GM21423 (cell line): Measurements from ENCODE around the gene TLR8.
"Not testable (repeated sequence)": the region's sequence is repeated elsewhere in the genome, so short reads cannot be mapped to it uniquely, and the experiment has no call there.

Source experiments
- ATAC-seq: cut with Tn5 transposase; IDR thresholded peaks from one replicate; pipeline ENCODE4 v1.9.1; 2021; ENCODE audit warnings: mild to moderate bottlenecking, moderate library complexity; ENCODE audit not compliant: unreplicated experiment

The TLR8 gene

DNA sequence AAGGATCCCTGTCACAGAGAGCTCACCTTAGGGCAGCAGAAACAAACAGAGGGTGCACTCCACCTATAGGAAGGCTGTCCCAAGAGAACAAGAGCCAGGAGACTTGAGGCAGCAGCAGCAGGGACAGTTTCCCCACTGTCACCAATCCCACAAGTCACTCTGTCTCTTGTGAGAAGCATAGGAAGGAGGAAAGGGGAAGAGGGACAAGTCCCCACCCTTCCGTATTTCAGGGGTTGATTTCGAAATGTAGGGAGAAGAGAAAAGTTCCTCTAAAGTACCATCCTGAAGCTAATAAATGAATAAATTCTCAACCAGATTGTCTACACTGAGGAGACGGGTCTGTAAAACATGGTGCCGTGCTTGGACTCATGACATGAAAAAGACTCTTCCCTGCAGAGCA lies 9.5 kb upstream of the TLR8 start:
- no peak for ATAC-seq

DNA sequence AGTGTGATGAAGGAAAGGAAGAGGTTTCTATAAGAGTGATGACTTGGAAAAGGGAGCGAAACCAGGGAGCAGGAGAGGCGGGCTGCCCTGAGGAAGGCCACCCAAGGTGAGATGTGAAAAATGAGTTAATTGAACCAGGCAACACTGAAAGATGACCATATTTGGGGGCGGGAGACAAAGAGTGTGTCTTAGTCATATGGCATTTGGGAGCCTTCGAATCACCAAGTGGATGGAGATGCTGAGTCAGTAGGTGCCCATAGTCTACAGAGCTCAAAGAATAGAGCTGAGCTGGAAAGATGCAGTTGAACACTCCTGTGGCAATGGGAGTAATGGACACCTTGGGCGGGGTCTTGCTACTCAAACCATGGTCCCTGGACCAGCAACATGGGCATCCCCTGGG lies 8.3 kb upstream of the TLR8 start:
- ATAC-seq = no peak

DNA sequence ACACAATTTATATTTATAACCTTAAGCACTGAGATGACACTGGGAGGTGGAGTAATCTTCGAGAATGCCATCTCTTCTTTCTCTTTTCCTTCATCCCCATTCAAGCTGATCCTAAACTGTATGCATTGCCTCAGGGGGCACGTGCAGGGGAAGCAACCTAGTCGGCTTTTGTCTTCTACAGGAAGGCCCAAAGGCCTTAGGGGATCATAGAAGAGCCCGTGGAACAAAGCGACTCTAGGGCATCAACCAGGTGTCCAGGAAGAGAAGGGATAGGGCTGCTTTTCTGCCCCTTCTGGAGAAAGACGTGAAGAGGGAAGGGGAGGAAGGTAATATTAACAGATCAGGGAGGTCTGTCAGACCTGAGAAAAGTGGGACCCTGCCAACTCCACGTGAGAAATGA lies 6.9 kb upstream of the TLR8 start:
- ATAC-seq = no peak

DNA sequence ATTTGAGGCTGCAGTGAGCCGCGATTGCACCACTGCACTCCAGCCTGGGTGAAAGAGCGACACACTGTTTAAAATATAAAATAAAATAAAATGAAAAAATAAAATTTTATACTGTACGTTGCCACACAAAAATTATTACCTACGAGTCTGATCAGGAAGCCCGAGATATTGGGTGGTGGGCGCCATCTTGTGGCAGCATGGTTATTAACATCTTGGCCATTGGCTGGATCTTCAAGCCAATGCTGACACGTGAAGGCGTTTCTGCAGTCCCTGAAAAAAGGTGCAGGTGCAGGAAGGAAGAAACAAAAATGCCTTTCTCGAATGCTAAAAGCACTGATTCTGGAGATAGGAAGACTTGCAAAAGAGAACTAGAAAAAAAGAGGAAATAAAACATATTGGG lies 4.9 kb upstream of the TLR8 start:
- no peak for ATAC-seq

DNA sequence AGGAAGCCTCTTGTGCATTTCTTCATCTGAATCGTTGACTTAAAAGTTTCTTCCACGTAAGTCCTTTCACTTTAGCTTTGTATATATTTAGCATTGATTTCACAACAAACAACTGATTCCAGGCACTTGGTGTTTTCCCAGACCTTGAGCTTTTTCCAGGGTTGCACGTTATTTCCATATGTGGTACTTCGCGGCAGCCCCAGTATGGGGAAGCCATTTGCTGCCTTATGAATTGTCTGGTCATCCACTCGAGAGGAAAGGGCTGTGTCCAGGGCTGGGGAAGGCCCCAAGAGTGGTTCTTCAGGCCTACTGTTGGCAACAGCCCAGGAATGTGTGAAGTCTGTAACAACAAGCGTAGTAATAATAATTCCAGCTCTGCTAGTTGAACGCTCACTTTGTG lies 2.8 kb upstream of the TLR8 start:
- no peak for ATAC-seq

DNA sequence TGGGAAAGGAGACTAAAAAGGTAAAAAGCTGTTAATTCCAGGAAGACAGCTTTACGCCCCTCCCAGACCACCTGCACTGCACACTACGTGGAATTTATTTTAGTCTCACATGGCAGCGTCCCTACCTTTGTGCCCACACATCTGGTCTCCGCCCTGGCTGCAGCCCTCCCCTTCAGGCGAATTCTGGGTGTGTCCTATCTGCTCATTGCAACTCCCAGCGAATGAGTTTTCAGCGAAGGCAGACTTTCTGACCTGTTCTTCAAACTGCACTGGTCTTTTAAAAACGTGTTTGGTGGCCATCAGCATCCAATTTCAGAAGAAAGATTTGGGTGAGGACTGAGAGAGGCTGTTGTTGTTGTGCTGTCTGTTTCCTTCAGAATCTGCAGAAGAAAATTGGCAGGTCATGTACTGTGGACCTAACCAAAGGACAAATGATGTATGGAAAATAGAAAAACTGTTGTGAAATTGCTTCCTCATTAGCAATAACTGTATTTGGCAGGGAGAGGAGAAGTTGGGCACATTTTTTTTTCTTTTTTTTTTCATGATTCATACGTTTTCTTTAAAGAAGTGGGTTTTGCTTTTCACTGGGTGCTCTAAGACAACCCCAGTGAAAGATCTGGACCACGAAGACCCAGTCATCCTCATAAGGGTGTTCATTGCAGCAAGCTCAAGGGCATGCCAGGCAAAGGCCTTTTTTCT lies 4.2 kb downstream of the TLR8 start:
- ATAC-seq = no peak

DNA sequence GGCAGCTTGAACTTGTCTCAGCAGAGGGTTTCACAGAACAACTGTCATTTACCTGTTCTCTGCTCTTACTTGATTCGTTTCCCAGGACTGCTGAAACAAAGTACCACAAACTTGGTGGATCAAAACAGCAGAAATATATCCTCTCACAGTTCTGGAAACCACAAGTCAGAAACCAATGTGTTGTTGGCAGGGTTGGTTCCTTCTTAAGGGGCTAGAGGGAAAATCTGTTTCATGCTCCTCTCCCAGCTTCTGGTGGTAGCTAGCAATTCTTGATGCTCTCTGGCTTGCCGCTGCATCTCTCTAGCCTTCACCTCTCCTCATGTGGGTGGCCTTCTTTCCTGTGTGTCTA lies 4.7 kb downstream of the TLR8 start:
- ATAC-seq = no peak

DNA sequence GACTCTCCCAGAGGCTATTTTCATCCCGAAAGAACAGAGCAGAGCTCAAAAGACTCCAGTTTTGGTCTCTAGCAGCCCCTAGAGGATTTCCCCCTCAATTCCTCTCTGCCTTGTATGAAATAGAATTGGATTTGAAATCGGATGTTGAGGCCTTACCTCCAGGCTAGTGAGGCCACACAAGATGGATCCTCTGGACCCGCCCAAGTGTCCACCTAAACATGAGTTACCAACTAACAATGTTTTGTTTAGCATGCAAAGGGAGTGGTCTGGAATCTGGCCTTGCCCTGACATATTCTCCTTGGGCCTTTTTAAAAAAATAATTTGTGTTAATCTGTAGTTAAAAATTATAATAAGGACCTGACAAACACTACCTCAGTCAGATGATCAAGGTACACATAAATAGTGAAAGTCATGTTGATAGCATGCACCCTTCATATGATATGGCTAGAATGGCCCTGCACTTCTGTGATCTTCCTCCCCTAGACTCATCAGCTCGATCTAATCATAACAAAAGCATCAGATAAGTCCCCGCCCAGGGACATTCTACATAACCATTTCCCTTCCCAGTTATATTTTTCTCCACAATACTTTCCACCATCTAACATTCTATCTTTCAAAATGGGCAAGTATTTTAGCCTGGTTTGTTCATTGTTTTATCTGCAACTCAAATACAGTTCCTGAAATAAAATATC lies 6.5 kb downstream of the TLR8 start:
- ATAC-seq = no peak

DNA sequence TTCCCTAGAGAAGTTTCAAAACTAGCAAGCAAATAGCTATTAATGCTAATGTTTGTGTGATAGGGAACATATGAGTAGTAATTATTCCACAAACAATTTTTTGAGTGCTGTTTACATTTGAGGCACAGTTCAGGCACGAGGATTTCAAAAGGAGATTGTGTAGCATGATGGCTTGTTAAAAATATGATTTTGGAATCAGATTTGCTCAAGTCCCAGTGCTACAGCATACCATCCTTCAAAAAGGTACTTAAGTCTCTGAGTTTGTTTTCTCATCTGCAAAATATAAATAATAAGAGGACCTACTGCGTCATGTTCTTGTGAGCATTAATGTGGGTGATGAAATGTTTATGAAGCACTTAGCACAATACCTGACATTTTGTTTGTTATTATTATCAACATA lies 11.3 kb downstream of the TLR8 start:
- ATAC-seq = no peak

DNA sequence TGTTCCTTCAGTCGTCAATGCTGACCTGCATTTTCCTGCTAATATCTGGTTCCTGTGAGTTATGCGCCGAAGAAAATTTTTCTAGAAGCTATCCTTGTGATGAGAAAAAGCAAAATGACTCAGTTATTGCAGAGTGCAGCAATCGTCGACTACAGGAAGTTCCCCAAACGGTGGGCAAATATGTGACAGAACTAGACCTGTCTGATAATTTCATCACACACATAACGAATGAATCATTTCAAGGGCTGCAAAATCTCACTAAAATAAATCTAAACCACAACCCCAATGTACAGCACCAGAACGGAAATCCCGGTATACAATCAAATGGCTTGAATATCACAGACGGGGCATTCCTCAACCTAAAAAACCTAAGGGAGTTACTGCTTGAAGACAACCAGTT lies 12.6 kb downstream of the TLR8 start:
- ATAC-seq = no peak

DNA sequence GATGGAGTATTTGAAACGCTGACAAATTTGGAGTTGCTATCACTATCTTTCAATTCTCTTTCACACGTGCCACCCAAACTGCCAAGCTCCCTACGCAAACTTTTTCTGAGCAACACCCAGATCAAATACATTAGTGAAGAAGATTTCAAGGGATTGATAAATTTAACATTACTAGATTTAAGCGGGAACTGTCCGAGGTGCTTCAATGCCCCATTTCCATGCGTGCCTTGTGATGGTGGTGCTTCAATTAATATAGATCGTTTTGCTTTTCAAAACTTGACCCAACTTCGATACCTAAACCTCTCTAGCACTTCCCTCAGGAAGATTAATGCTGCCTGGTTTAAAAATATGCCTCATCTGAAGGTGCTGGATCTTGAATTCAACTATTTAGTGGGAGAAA lies 13.2 kb downstream of the TLR8 start:
- no peak for ATAC-seq

DNA sequence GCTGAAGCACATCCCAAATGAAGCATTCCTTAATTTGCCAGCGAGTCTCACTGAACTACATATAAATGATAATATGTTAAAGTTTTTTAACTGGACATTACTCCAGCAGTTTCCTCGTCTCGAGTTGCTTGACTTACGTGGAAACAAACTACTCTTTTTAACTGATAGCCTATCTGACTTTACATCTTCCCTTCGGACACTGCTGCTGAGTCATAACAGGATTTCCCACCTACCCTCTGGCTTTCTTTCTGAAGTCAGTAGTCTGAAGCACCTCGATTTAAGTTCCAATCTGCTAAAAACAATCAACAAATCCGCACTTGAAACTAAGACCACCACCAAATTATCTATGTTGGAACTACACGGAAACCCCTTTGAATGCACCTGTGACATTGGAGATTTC lies 14.6 kb downstream of the TLR8 start:
- ATAC-seq = no peak

DNA sequence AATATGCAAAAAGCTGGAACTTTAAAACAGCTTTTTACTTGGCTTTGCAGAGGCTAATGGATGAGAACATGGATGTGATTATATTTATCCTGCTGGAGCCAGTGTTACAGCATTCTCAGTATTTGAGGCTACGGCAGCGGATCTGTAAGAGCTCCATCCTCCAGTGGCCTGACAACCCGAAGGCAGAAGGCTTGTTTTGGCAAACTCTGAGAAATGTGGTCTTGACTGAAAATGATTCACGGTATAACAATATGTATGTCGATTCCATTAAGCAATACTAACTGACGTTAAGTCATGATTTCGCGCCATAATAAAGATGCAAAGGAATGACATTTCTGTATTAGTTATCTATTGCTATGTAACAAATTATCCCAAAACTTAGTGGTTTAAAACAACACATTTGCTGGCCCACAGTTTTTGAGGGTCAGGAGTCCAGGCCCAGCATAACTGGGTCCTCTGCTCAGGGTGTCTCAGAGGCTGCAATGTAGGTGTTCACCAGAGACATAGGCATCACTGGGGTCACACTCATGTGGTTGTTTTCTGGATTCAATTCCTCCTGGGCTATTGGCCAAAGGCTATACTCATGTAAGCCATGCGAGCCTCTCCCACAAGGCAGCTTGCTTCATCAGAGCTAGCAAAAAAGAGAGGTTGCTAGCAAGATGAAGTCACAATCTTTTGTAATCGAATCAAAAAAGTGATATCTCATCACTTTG lies 15.6 kb downstream of the TLR8 start:
- no peak for ATAC-seq

DNA sequence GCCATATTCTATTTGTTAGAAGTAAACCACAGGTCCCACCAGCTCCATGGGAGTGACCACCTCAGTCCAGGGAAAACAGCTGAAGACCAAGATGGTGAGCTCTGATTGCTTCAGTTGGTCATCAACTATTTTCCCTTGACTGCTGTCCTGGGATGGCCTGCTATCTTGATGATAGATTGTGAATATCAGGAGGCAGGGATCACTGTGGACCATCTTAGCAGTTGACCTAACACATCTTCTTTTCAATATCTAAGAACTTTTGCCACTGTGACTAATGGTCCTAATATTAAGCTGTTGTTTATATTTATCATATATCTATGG lies 16.1 kb downstream of the TLR8 start:
- ATAC-seq = no peak

DNA sequence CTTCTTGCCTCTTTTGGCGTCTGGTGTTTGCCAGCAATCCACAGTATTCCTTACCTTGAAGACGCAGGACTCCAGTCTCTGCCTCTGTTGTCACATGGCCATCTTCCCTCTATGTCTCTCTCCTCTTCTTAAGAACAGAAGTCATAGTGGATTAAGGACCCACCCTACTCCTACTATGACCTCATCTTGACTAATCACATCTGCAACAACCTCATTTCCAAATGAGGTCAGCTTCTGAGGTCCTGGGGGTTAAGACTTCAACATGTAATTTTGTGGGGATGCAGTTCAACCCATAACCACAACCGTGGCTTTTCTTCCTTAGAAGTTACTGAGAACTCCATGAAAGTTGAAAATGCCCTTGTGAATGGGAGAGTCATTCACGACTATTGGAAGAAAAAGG lies 23.3 kb downstream of the TLR8 start:
- ATAC-seq = no peak

DNA sequence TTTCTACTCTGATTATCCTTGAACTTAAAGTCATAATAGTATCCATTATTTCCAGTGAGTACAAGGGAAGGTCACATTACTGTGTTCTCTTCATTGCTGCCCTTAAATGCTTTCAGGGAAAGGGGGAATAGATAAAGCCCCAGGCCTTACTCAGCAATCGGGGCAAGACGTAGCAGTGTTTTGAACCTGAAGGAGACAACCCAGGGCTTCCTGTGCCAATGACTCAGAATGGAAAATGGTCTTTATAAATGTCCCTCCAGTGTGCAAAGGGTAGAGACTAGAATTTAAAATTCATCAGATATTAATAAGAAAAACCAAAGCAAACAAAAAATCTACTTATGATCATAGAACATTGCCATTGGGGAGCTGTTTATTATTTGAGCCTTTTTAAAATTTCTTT lies 23.7 kb downstream of the TLR8 start:
- no peak for ATAC-seq

DNA sequence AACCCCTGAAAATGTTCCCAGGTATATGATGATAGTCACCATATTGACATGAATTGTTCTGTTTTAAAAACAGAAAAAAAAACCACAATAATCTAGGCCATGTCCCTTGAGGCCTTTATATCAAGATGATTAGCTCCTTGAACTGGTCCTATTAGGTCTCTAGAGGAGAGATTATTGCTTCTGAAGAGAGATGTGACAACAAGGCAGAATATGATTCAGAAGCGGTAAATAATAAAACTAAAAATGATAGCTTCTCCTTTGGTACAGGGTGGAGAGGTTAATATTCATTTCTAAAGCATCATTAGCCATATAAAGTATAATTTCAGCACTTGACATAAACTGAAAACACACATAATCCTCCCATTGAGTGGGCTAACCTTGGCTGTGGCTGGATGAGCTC lies 25.8 kb downstream of the TLR8 start:
- no peak for ATAC-seq

DNA sequence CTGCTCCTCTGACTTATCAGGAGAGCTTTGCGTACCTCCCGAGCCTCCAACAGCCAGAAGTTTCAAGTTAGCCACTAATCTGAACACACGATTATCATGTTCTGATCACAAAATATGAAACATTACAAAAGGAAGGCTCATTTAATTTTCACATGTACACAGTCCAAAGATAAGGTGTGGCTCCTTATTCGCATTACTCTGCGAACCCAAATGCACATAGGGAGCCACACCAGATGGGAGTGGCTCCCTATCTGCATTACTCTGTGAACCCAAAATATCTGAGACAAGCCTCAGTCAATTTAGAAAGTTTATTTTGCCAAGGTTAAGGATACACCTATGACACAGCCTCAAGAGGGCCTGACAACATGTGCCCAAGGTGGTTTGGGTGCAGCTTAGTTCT lies 28.4 kb downstream of the TLR8 start:
- no peak for ATAC-seq

DNA sequence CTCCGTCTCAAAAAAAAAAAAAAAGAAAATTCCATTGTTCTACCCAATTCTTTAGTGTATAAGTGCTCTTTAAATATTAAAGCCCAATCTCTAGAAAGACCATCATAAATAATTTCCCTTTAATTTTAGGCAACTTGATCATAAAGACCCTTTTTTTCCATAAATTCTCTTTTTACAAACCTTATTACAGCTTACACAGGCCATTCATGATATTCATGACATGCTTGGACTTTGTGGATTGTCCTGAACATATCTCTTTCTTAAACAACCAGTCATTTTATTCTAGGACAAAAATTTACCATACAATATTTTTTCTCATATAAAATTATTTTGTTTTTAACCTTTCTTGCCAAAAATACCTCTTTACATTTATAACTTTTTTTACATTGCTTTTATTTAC lies 30.5 kb downstream of the TLR8 start:
- no peak for ATAC-seq

DNA sequence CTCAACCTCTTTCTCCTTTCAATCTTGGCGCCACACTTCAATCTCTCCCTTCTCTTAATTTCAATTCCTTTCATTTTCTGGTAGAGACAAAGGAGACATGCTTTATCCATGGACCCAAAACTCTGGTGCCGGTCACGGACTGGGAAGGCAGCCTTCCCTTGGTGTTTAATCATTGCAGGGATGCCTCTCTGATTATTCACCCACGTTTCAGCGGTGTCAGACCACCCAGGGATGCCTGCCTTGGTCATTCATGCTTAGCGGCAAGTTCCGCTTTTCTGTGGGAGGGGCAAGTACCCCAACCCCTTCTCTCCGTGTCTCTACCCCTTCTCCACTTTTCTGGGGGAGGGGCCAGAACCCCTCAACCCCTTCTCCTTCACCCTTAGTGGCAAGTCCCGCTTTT lies 34.1 kb downstream of the TLR8 start:
- not testable (repeated sequence) for ATAC-seq

DNA sequence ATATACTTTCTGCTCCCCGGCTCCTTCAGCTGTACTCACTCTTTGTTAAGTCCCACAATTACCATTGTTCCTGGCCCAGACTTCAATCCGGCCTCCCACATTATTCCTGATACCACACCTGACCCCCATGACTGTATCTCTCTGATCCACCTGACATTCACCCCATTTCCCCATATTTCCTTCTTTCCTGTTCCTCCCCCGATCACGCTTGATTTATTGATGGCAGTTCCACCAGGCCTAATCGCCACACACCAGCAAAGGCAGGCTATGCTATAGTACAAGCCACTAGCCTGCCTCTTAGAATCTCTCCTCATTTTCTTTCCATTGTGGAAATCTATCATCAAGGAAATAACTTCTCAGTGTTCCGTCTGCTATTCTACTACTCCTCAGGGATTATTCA lies 37.2 kb downstream of the TLR8 start:
- ATAC-seq = not testable (repeated sequence)

DNA sequence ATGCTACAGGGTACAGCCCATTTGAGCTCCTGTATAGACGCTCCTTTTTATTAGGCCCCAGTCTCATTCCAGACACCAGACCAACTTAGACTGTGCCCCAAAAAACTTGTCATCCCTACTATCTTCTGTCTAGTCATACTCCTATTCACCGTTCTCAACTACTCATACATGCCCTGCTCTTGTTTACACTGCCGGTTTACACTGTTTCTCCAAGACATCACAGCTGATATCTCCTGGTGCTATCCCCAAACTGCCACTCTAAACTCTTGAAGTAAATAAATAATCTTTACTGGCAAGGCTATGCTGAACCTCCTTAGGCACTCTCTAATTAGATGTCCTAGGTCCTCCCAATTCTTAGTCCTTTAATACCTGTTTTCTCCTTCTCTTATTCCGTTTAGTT lies 38.0 kb downstream of the TLR8 start:
- not testable (repeated sequence) for ATAC-seq

DNA sequence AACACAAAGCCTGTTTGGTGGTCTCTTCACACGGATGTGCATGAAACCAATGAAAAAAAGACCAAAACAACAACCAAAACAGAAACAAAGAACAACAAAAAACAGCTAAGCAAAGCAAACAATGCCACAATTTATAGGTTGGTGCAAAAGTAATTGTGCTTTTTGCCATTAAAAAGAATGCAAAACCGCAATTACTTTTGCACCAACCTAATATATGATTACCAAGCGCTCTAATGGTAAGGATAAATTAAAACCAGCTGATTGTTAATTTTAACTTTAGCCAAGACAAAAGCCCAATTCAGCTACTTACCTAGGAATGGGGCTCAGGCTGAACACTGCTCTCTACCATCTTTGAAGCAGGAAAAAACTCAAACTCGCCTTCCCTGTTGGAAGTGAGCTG lies 39.1 kb downstream of the TLR8 start:
- ATAC-seq = no peak
